Astrocyte (in vitro differentiated cells and primary cell): Measurements from ENCODE around the gene CLCN1.

Experiments used
- EZH2 ChIP-seq: IDR thresholded peaks from 2 replicates; pipeline ENCODE4 v1.6.1; 2012; ENCODE audit warnings: mild to moderate bottlenecking, low read length, inconsistent platforms; ENCODE audit not compliant: insufficient read depth
- TF ChIP-seq, protein P1 (sequence below): IDR thresholded peaks from 2 replicates; pipeline ENCODE4 v1.5.1; 2011; ENCODE audit warnings: low read depth, mild to moderate bottlenecking, inconsistent platforms, low read length, moderate library complexity; ENCODE audit not compliant: insufficient read depth

DNA sequence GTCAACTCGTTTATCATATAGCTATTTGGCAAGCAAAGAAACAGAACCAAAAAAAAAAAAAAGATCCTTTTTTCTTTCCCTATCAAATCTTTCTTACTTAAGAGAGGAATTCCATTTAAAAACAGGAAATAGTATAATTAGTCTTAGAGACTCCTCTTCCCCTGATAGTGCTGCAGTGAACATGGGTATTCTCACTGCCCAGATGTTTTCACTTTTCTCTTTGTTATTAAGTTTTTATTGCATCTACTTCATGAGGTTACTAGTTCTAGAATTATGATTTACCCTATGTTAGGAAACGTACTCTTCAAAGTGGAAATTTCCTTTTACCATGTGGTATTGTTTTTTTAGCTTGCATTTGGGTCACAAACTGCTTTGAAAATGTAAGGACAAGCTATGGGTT, 19.2 kb upstream of the CLCN1 start:
- TF ChIP-seq, protein P1, sequence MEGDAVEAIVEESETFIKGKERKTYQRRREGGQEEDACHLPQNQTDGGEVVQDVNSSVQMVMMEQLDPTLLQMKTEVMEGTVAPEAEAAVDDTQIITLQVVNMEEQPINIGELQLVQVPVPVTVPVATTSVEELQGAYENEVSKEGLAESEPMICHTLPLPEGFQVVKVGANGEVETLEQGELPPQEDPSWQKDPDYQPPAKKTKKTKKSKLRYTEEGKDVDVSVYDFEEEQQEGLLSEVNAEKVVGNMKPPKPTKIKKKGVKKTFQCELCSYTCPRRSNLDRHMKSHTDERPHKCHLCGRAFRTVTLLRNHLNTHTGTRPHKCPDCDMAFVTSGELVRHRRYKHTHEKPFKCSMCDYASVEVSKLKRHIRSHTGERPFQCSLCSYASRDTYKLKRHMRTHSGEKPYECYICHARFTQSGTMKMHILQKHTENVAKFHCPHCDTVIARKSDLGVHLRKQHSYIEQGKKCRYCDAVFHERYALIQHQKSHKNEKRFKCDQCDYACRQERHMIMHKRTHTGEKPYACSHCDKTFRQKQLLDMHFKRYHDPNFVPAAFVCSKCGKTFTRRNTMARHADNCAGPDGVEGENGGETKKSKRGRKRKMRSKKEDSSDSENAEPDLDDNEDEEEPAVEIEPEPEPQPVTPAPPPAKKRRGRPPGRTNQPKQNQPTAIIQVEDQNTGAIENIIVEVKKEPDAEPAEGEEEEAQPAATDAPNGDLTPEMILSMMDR, result no peak
- no peak for TF ChIP-seq EZH2
